ENCODE measurements around the gene TEX44.
A peak's percentile ranks its signal among the peaks of the same experiment; 100 is the strongest.

TEX44 gene

GRCh38 chr2:231605607-231606091, 13.0 kb downstream of the TEX44 start:
- DNase-seq, result peak; percentile 55

GRCh38 chr2:231606941-231607340, 14.3 kb downstream of the TEX44 start:
- DNase-seq, result no peak

DNA sequence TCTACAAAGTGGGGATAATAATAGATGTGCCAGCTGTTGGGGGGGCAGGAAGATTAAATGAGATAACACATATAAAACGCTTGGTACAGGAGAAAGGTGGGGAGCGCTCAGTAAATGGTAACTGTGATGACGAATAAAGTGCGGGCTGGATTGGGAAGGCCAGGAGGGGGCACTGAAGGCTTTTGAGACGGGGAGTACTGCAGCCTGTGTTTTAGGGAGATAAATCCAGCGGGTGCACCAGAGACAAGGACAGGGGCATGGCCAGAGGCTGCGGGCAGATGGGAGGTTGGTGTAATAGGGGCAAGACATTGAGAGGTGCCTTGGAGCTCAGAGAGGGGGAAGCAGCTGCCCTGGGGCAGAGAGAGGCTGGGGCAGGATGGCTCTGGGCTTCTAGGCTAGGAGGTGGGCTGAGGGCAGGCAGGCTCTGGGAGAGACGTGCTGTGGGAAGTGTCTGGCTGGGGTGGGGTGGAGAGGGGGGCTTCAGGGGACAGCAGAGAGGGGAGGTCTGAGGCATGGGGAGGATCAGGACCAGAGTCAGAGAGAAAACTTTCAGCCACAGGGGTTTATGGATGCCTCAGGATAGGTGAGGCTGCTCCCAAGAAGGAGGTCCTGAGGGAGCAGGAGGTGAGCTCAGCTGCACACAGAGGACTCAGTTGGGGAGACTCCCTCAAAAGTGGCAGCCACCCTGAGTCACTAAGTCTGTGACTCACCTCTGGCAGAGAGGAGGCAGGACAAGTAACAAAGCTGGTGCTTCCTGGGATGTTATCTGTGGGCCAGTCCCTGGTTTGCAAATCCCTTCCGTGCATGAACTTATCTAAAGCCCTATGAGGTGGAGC, 18.8 kb downstream of the TEX44 start:
- DNase-seq, result peak; percentile 64

DNA sequence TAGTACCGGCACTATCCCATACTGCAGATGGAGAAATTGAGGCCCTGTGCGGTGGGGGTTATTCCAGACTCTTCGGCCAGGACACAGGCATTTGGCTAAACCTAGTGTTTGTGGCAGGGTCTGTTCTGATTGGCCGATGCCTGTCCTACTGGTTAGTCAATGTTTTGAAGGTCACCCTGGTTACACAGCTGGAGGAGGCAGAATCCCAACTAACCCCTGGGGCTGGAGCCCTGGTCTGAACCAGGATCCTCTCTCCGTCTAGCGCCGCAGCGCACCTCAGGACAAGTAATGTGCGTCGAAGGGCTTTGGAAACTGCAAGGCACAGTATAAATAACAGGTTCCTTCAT, 19.4 kb downstream of the TEX44 start:
- no peak for DNase-seq

DNA sequence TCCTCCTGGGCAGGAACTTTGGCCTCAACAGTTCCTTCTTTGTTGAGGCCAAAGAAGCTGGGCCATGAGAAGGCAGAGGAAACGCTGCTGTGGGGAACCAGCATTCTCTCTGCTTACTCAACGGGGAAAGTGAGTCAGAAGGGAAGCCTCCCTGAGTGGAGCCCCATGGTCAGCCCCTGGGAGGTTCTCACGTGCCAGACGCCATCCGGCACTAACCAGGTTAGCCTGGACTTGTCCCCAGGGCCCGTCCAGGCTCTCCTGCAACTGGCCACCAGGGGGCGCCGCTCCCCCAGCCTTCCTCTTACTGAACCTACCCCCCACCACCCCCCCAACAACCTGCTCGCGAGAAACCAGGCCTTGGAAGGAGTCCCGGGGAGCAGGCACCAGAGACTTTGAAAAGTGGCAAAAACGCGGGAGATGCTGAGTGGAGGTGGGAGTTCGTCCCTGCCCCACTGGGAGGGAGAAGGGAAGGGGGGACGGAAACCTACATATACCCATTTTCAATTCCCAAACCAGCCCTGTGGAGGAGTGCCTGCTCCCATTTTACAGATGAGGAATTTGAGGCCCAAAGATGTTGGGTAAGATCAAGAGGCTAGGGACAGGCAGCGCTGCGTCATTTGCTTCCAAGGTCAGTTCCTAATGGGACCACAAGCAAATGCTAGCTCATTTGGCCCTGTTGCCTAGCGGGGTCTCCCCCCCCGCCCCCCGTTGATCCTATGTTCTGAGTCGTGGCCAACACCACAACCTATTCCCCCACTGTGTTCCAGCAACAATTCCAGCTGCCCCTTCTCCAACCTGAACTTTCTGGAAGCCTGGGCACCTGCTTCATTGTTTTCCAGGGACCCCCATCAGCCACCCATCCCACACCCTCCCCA, 20.0 kb downstream of the TEX44 start:
- peak; percentile 91 for DNase-seq

GRCh38 chr2:231613331-231613662, 20.6 kb downstream of the TEX44 start:
- no peak for DNase-seq

DNA sequence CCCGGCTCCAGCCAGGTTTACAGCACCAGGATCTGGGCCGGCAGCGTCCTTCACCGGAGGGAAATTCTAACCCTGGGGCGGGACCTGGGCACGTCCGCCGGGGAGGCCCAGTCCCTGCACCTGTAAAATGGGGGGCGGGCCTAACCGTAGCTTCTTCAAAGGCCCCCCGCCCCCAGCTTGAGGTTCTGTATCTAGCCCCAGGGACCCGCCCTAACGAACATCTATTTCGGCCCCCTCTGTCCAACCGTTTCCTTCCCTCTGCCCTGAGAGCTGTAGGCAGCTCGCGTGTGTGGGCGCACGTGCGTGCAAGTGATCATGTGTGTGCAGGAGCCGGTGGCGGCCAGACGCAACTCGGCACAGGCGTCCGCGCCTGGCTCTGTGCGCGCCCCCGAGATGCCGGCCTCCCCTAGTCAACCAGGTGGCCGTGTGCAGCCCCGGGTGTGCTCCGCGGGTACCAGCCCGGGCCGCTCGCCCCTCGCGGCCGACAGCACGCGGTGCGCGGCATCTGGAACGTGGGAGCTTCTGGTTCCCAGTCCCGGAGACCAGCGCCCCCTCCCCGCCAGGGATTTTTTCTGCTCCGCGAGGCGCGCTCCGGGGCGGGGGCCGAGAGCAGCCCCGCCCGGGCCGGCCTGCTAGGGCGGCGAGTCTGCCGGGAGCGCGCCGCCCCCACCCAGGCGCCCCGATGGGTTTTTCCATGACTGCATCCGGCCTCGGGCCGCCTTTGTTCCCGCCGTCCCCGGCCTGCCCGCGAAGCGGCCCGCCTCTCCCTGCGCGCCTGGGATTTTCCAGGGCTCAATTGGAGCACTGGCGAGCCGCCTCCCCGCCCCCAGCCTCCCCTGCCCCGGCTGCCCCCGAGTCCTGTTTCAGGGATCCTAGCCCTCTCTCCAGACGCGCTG, 21.2 kb downstream of the TEX44 start:
- no peak for DNase-seq

GRCh38 chr2:231614559-231615057, 21.9 kb downstream of the TEX44 start:
- no peak for DNase-seq

GRCh38 chr2:231615058-231615671, 22.5 kb downstream of the TEX44 start:
- DNase-seq, result no peak

- no peak for DNase-seq
Measured at GRCh38 chr2:231616296-231616695, 23.6 kb downstream of the TEX44 start.

DNA sequence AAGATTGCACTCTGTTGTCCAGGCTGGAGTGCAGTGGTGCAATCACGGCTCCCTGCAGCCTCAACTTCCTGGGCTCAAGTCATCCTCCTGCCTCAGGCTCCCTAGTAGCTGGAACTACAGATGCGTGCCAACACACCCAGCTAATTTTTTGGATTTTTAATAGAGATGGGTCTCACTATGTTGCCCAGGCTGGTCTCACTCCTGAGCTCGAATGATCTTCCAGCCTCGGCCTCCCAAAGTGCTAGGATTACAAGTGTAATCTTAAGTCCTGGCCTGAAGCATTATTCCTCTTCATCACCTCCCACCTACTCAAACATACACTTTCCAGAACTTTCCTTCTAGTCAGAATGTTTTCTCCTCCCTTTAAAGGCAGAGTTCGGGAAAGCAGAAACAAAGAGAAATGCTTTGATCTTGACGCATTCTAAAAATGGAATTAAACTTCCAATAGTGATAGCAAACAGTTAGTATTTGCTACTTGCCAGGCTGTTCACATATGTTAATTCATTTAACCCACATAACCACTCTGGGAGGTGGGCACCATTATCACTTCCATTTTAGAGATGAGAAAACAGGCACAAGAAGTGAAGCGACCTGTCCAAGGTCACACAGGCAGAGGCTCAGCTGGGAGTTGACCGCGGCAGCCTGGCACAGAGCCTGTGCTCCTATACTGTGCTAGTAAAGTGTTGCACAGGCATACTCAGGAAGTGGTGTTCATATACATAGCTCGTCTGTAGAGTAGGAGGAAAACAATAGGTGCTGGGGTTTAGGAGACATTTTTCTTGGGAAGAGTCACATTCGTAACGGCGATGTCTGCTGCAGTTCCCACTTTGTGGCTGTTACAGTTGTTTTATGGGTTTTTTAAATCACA, 24.6 kb downstream of the TEX44 start:
- DNase-seq, result no peak

DNA sequence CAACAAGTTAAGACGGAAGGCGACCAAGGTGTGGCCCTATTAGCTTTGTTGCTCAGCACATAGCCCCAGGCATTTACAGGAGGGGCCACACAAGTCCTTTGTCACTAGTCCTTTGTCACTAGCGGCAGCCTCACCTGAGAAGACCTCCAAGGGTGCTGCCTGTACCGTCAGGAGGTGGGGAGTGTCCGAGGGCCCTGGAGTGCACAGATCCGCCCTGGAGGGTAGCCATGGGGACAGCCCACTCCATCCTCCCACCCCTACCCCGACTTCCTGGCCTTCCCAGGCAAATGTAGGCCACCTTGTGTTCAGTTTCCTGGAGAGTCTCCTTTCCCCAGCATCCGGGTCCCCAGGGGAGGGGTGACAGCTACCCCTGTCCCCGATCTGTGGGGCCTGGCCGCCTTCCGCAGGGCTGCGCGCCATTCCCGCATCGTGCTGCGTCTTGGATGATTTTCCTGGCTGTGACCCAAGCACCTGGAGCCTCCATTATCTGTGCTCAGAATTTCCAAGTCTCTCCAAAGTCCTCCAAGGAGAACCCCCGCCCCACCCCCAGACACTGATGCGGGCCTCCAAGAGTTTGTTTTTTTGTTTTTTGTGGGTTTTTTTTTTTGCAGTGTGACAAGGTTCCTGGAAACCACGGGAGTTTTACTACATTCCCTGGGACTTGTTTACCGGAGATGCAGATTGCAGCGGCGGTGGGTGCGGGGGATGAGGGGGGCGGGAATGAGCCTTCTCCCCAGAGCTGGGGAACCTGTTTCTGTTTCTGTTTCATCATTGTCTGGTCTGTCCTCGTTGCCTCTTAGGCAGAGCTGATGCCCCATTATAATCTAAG, 28.6 kb downstream of the TEX44 start:
- DNase-seq, result no peak

GRCh38 chr2:231622963-231623362, 30.3 kb downstream of the TEX44 start:
- DNase-seq, result peak; percentile 36

DNA sequence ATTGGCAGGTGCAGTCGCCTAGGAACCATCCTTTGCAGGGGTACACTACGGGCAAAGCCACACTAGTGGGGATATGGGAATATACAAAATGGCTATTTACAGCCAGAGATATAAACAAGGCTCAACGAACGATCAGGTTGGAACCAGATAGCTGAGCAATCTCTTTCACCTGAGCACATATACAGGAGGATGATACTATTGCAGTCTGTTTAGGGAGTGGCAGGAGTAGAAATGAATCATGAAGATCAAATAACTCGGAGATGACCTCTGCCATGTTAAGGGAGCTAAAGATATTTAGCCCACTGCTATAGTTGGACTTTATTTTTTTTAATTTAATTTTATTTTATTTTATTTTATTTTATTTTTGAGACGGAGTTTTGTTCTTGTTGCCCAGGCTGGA, 33.8 kb downstream of the TEX44 start:
- DNase-seq, result no peak

DNA sequence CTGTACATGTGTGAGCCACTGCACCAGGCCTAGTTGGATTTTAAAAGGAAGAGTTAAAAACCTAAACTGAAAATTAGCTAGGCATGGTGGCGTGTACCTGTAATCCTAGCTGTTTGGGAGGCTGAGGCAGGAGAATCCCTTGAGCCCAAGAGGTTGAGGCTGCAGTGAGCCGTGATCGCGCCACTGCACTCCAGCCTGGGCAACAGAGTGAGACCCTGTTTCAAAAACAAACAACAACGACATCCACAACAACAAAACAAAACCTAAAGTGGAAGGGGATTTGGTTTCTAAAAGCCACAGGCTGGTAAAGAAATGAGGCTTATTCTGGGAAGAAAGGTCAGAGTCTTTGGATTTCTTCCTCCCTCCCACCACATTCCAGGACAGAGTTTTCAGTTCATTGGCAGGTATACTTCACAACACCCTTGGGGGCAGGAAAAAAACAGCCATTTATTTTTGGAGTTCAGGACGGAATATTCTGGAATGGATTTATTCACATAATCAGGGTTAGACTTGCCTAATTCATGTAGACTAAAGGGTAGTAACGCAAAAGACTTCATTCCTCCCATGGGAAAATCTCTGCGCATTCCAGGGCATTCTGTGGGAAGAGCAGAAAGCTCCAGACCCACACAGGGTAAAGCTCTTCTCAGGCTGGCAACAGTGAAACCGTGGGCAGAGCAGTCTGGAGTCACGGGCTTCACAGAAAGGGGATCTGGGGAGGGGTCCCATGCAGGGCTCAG, 34.9 kb downstream of the TEX44 start:
- no peak for DNase-seq

DNA sequence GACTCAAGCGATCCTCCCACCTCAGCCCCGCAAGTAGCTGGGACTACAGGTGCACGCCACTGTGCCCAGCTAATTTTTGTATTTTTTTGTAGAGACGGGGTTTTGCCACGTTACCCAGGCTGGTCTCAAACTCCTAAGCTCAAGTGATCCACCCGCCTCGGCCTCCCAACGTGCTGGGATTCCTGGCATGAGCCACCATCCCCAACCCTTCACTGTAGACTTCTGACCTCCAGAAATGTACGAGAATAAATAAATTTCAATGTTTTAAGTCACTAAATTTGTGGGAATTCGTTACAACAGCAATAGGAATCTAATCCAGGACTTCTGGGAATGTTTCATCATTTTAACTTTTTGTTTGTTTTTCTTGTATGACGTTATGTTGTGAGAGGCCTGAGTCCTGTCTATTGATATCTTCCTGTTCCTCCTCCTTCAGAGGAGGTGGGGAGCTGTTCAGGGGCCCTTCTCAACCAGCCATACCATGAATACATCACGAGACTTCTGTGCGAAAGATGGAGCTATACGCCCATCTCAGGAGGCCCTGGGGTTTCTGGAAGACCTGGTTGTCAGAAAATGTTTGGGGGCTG, 40.0 kb downstream of the TEX44 start:
- DNase-seq, result no peak

DNA sequence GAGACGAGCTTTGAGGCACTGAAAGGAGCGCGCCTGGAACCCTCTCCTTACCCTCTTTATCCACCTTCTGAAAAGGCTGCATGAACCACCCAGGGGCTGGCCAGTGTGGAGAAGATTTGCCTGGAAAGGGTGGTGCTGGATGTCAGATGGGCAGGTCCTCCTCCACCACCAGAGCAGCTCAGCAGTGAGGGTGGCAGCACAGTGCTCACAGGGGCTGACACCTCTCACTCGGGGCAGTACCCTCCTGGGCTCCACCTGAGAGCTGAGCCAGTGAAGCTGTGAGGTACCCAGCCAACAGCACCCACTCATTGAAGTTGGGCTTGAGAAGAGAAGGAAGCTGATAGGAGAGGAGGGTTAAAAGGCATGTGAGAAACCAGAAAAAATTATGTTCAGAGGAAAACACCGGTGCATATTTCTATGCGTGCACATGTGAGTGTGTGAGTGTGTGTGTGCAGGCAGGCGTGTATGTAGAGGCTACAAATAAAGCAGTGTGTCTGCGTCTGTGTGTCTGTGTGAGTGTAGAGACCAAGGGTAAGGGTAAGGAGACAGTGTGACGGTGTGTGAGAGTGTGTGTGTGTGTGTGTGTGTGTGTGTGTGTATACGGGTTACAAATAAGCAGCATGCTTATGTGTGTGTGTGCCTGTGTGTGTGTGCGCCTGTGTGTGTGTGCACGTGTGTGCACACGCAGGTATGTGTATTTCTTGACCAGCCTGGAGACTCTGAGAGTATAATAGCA, 40.7 kb downstream of the TEX44 start:
- no peak for DNase-seq

GRCh38 chr2:231634412-231634811, 41.7 kb downstream of the TEX44 start:
- no peak for DNase-seq

All from NCI-H82 (cell line).